HG03196 (cell line): ENCODE data around the gene SLC25A42.
"Not testable (repeated sequence)": the region's sequence is repeated elsewhere in the genome, so short reads cannot be mapped to it uniquely, and the experiment has no call there.

Source experiments
- ATAC-seq: cut with Tn5 transposase; IDR thresholded peaks from one replicate; pipeline ENCODE4 v1.9.1; 2021; ENCODE audit not compliant: unreplicated experiment

The SLC25A42 gene

DNA sequence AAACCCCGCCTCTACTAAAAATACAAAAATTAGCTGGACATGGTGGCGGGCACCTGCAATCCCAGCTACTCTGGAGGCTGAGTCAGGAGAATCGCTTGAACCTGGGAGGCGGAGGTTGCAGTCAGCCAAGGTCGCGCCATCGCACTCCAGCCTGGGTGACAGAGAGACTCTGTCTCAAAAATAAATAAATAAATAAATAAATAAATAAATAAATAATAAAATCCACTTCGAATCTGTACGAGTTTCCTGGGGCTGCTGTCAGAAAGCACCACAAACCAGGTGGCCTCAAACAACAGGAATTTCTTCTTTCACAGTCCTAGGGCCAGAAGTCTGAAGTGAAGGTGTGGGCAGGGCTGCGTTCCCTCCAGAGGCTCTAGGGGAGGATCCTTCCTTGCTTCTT lies 38.8 kb downstream of the SLC25A42 start:
- not testable (repeated sequence) for ATAC-seq

DNA sequence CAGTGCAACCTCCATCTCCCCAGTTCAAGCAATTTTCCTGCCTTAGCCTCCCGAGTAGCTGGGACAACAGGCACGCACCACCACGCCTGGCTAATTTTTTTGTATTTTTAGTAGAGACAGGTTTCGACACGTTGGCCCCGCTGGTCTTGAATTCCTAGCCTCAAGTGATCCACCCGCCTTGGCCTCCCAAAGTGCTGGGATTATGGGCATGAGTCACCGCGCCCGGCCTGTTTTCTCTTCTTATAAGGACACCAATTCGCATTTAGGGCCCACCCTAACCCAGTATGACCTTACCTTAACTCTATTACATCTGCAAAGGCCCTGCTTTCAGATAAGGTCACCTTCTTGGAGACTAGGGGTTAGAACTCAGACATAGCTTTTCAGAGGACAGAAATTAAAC lies 39.4 kb downstream of the SLC25A42 start:
- no peak for ATAC-seq

DNA sequence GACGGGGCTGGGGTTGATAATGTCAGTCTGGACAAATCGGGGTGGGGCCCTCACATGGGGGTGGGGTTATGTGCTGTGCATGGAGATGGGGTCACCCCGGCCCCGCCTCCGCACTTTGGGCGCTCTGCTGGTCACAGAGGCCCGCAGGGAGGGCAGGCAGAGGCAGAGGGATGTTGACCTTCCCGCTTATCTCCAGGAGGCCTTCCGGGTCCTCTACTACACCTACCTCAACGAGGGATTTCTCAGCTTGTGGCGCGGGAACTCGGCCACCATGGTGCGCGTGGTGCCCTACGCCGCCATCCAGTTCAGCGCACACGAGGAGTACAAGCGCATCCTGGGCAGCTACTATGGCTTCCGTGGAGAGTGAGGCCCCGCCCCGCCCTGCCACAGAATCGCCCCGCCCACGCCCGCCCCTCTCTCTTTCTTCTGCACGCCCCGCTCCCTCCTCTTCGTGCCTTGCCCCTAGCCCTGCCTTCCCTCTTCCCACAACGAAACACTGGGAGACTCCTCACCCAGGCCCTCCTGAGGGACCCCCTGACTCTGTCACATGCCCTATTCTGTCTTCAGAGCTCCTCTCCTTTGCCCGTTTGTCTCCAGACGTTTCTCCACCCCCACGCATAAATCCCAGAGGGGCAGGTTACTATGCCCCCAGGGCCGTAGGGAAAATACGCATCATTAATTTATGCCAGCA lies 41.7 kb downstream of the SLC25A42 start:
- no peak for ATAC-seq

DNA sequence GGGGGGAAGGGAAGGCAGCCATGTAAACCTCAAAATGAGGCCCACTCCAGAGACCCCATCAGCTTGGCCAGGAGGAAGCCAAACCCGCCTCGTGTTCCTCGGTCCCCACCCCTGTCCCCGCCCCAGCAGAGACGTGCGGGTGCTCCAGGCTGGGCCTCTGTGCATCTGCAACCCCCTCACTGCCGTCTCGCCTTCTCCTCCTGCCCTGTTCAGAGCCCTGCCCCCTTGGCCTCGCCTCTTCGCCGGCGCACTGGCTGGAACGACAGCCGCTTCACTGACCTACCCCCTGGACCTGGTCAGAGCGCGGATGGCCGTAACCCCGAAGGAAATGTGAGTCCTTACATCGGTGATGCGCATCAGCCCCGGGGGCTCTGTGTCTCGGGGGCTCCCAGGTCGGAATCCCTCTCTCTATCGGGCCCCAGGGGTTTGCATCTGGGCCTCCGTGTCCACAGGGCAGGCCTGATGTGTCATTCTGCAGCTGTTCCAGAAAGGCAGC lies 42.3 kb downstream of the SLC25A42 start:
- ATAC-seq, result no peak

DNA sequence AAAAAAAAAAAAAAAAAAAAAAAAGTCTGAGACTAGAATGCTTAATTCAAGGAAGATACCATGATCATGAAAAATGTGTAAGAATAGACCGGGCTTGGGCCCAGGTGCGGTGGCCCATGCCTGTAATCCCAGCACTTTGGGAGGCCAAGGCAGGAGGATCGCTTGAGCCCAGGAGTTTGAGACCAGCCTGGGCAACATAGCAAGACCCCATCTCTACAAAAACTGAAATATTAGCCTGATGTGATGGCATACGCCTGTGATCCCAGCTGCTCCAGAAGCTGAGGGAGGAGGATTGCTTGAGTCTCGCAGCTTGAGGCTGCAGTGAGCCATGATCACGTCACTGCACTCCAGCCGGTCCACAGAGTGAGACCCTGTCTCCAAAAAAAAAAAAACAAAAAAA lies 43.1 kb downstream of the SLC25A42 start:
- ATAC-seq, result not testable (repeated sequence)

DNA sequence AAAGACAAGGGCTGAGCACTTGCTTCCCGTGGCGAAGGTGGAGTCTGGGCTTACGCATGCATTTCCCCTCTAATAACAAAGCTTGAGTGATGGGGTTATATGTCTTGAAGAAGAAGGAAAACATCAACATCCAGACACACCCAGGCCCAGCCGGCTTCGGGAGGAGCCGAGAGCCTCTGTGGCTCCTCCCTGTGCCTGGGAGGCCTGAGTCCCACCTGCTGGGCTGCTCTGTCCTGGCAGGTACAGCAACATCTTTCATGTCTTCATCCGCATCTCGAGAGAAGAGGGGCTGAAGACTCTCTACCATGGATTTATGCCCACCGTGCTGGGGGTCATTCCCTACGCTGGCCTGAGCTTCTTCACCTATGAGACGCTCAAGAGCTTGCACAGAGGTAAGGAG lies 43.9 kb downstream of the SLC25A42 start:
- ATAC-seq, result no peak

DNA sequence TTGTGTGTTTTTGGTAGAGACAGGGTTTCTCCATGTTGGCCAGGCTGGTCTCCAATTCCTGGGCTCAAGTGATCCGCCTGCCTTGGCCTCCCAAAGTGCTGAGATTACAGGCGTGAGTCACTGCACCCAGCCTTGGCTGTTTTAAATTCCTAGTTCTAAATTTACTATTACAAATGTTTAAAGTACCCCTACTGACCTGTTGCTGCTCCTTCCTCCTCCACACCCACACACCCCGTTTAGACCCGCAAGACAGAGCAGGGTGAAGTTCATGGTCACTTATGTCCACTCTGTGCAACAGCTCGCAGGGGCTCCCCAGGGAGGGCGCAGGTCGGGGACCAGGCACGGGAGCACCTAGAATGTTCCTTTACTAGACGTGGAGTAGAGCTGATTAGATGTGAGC lies 45.8 kb downstream of the SLC25A42 start:
- ATAC-seq, result no peak

DNA sequence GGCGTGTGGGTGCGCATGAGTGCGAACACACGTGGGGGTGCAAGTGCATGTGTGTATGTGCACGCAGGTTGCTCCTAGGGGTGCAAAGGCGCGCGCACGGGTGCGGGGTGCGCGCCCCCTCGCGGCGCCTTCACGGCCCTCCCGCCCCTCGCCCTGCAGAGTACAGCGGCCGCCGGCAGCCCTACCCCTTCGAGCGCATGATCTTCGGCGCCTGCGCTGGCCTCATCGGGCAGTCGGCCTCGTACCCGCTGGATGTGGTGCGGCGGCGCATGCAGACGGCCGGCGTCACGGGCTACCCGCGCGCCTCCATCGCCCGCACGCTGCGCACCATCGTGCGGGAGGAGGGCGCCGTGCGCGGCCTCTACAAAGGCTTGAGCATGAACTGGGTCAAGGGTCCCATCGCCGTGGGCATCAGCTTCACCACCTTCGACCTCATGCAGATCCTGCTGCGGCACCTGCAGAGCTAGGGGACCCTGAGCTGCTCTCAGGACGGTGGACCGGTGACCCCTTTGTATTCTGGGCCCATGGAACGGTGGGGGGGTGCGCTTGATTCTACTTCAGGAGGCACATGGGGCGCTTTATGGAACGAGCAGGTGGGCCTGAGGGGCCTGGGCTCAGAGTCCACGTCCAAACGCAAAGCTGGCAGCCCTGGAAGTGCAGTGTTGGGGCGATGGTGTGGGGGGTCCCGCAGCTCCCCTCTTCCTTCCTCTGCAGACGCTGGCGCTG lies 46.8 kb downstream of the SLC25A42 start:
- no peak for ATAC-seq

DNA sequence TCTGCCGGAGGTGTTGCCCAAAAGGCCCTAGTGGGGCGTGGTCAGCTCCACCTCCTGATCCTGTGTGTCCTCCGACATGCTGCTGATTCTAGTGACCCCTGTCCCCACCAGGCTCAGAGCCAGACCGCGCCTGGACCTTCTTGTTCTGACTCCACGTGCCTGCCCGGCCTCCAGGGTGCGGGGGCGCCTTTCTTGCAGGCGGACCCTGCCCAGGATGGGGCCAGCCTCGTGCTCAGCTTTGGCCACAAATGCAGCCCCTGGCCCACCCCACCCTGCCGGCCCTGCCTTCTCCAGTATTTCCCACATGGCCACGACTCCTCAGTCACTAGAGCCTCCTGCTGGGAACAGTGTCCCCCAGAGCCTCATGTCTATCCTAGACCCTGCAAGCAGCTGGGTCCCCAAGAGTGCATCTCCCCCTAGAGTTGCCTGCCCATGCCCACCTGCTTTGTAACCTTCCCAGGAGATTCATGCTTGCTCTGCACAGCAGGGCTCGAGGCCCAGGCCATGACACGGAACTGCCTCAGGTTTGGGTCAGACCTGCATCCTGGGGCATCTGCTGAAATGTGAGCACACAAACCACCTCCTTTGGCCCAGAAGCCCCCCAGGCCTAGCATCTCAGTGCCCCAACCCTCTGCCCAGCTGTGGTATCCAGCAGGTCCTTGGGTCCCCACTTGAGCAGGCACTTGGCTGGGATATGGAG lies 47.5 kb downstream of the SLC25A42 start:
- ATAC-seq, result no peak

DNA sequence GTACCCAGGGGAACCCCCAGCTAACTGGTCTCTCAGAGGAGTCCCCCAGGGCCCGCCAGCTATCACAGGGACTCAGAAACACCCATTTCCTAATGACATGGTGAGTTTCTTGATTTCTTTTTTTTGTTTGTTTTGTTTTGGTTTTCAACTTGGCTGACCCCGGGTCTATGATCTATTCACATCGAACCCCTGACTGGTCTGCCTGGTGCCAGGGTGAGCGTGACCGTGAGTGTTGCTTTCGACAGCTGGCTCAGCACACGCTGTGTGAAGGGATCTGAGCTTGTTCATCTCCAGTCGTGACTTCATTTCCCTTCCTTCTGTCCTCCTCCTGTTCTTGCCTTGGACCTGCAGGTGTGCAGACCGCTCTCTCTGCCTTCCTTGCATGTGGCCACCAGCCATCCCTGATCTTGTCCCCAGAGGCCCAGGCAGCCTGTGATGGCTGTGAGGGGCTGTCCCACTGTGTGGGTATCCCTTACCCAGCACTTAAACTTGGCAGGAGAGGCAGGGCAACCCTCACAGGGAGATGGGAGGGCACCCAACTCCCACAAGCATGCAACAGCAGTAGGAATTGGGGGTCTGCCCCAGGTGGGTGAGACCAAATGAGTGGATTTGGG lies 48.3 kb downstream of the SLC25A42 start:
- no peak for ATAC-seq

DNA sequence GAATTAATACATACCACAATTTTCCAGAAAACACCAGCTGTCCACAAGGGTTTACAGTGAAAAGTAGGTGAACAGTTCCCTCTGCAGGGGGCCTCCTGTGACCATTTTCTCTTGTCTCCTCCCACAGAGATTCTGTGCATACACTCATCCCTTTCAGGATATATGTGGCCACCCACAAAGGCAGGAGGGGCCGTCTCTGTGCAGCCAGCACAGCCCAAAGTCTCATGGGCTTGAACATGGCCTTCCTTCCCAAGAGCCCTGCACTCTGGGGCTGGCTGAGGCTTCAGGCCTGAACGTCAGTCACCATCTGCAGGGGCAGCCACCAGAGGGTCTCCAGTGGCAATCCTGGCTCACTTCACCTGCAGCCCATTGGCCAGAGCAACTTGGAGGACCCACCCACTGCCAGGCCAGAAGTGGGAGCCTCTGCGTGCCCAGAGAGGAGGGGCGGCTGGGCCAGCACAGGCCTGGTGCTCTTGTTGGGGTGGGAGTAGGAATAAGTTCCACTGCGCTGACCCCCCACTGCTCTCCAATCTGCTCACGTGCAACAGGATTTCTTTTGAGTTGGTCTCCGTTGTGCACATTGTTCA lies 49.3 kb downstream of the SLC25A42 start:
- no peak for ATAC-seq

DNA sequence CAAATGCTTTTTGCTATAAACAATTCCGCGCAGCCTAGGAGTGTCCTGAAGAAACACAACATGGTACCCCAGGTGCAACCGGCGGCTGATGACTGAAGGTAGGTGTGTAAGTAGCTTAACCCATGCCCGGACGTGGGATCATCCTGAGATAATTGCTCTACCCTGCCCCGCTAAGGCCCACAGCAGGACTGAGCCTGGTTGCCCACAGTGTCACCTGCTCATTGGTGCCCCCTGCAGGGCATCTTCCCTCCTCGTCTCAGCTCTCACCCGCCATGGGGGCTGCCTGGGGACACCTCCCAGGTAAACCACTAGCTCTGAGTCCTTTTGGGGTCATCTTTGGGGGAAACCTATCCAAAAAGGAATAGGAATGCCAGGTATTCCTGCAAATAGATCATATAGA lies 52.2 kb downstream of the SLC25A42 start:
- ATAC-seq, result no peak

DNA sequence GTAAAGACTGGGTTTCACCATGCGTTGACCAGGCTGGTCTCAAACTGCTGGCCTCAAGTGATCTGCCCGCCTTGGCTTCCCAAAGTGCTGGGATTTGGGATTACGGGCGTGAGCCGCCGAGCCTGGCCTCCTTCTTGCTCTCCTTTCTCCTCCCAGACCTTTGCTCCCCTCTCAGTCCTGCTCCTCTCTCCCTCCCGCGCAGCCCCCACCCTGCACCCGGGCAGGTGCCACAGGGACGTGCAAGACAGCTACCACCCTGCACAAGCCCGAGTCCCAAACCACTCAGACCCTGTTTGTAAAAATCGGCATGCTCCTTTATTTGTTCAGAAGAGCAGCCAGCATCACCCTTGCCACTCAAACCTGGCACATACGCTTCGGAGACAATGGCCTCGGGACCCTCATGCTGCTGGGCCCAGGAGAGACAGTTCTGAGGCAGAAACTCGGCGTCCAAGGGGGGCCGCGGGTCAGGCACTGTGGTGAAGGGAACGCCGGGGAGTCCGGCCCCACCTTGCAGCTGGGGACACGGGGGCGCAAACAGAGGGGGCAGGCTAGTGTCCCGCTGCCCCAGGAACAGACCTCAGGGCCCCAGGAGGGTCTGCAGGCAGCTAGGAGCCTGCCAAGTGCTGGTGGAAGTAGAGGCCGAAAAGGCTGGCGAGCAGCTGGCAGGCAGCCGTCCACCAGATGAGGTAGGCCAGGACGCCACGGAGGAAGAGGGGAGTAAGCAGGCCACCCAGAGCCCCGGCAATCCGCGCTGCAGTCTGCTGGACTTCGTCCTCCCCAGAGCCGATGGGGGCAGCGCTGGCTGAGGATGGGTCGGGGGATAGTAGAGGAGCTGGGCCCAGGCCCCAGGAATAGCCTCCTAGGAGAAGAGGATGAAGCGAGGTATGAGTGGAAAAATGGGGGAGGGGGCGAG lies 55.8 kb downstream of the SLC25A42 start:
- no peak for ATAC-seq

DNA sequence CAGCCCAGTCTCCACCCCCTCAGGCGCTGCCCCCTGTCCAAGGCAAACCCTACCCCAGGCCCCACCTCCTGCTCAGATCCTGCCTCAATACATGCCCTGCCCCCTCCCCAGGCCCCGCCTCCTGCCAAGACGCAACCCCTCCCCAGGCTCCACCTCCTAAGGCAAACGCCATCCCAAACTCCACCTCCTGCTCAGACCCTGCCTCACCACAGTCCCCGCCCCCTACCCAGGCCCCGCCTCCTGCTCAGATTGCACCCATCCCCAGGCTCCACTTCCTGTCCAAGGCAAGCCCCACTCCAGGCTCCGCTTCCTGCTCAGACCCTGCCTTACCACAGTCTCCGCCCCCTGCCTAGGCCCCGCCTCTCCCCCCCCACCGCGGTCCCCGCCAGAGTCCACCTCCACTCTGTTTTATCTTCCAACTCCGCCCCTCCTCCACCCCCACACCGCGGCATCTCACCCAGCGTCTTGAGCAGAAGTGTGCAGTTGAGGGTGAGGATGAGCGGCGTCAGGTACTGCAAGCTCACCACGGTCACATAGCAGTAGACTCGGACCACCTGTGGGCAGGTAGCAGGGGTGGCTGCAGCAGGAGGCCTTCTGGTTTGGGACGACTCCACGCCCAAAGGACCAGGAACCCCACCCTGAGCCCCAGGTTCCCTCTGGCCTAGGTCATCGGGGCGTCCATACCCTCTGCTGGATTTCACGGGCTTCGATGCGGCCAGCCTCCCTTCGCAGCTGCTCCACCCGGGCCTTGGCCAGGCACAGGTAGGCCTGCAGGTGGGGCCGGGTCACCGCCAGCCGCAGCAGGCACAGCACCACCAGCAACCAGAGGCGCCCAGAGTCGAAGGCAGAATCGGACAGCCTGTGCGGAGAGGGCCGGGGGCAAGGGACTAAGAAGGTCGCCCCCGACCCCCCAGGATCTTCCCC lies 56.8 kb downstream of the SLC25A42 start:
- no peak for ATAC-seq

DNA sequence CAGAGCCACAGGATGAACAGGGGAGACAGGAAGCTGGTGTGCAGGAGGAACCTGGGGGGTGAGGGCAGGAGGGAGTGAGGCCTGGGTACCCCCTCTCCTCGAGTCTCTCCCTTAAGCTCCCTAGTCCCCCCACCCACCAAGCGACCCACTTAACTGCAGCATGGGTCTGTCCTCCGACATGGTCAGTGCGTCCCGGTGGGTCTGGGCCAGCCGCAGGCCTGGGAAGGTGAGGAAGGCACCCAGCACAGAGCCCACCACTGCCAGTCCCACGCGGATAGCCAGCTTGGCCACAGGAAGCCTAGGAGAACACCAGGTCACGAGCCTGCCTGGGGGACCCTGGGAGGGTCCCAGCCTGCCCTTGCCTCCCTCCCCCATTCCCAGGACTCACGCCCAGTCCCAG lies 57.6 kb downstream of the SLC25A42 start:
- ATAC-seq, result no peak

DNA sequence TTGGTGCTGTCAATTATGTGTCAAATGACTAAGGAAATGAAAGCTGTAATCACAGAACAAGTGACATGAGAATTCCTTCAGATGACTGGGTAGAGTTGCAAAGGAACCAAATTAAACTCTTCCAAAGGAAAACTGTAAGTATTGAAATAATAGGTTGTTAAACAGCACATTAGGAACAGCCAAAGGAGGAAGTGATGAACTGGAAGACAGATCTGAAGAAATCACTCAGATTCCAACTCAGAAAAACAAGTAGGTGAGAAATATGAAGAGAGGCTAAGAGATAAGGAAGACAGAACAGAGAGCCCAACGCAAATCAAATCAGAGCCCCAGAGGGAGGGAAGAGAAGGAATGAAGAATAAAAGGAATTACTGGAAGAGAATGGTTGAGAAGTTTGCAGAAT lies 59.1 kb downstream of the SLC25A42 start:
- ATAC-seq, result no peak

DNA sequence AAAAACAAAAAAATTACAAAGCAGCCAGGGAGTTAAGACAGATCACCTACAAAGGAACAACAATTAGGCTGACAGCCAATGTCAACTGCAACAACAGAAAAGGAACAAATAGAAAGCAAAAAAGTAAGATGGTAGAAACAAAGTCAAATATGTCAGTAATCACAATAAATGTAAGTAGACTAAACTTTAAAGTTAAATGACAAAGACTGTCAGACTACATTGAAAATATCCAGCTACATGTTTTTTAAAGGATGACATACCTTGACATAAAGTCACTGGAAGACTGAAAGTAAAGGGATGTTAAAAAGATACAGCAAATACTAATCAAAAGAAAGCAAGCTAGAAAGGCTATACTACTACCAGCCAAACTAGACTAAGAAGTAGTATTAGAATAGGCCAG lies 59.6 kb downstream of the SLC25A42 start:
- no peak for ATAC-seq

DNA sequence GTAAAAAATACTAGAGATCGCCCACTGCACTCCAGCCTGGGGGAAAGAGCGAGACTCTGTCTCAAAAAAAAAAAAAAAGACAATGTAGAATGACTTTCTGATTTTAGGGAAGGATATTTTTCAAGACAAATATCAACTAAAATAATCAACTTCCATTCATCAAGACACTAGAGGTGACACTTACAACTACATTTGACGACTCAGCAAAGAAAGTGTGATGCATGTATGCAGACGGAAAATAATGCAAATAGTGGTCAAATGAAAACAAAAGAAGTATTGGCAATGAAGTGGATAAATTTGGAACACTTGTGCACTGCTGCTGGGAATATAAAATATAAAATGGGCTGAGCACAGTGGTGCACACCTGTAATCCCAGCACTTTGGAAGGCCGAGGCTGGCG lies 62.3 kb downstream of the SLC25A42 start:
- ATAC-seq, result no peak

DNA sequence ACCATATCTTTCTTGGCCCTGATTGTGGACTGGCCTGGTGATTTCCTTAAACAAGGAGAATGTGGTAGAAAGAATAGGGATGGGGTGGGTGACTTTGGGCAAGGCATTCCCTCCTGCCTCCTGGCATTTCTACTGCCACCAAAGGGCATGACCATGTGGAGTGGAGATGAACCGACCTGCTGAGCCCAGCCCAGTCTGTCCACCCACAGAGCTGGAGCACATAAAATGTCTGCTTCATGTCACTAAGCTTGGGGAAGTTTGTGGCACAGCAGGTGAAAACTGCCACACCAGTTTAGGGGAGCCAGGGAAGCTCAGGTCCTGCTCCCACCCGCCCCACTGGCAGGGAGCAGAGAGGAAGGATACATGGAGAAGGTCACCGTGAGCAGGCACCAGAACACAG lies 68.2 kb downstream of the SLC25A42 start:
- no peak for ATAC-seq
